Activated naive CD4-positive, alpha-beta T cell treated with anti-CD3 and anti-CD28 coated beads, Interleukin-2, amount 50 U/mL, for 24 hours (primary cell): ENCODE measurements around the gene AEBP1.

Experiments
- H3K27ac Mint-ChIP-seq: one replicate; pipeline ENCODE4 v1.8.0; 2021; ENCODE audit warnings: mild to moderate bottlenecking, mixed read lengths
- H3K27me3 Mint-ChIP-seq: one replicate; pipeline ENCODE4 v1.8.0; 2021; ENCODE audit warnings: mixed read lengths
- H3K36me3 Mint-ChIP-seq: one replicate; pipeline ENCODE4 v1.8.0; 2021; ENCODE audit warnings: mixed read lengths
- H3K4me1 Mint-ChIP-seq: one replicate; pipeline ENCODE4 v1.8.0; 2021; ENCODE audit warnings: mixed read lengths
- H3K4me3 Mint-ChIP-seq: one replicate; pipeline ENCODE4 v1.8.0; 2021; ENCODE audit warnings: mild to moderate bottlenecking, mixed read lengths
- H3K9me3 Mint-ChIP-seq: one replicate; pipeline ENCODE4 v1.8.0; 2021; ENCODE audit warnings: mixed read lengths

AEBP1 gene

GRCh38 chr7:44104860-44105771 is 971 bp downstream of the AEBP1 start:
- peak overlapping the region; percentile 96 for H3K27ac Mint-ChIP-seq

GRCh38 chr7:44105832-44106231 is 1.7 kb downstream of the AEBP1 start:
- peaks cover 20% of the 10 kb centered on the region for H3K4me1 Mint-ChIP-seq
- H3K27me3 Mint-ChIP-seq, result no peaks in the 10 kb centered on the region
- peak overlapping the region; percentile 96 for H3K27ac Mint-ChIP-seq
- H3K9me3 Mint-ChIP-seq, result no peaks in the 10 kb centered on the region
- peak overlapping the region; percentile 85 for H3K4me3 Mint-ChIP-seq
- H3K36me3 Mint-ChIP-seq, result peaks cover 1% of the 10 kb centered on the region

More at GRCh38 chr7:44104860-44105771, 971 bp downstream of the AEBP1 start:
- H3K36me3 Mint-ChIP-seq, result peaks cover under 1% of the 10 kb centered on the region
- no peaks in the 10 kb centered on the region for H3K27me3 Mint-ChIP-seq
- peak overlapping the region; percentile 85 for H3K4me3 Mint-ChIP-seq
- no peaks in the 10 kb centered on the region for H3K9me3 Mint-ChIP-seq
- H3K4me1 Mint-ChIP-seq, result peaks cover 20% of the 10 kb centered on the region

- H3K9me3 Mint-ChIP-seq, result no peaks in the 10 kb centered on the region
These were observed 2.3 kb downstream of the AEBP1 start for GRCh38 chr7:44106311-44107065.

GRCh38 chr7:44107116-44107960 is 3.2 kb downstream of the AEBP1 start:
- Mint-ChIP-seq H3K9me3 (no peaks in the 10 kb centered on the region), H3K27me3 (no peaks in the 10 kb centered on the region), H3K4me3 (no peak overlapping the region), H3K36me3 (peaks cover 1% of the 10 kb centered on the region), H3K27ac (no peak overlapping the region), H3K4me1 (peaks cover 20% of the 10 kb centered on the region)

More at GRCh38 chr7:44106311-44107065, 2.3 kb downstream of the AEBP1 start:
- Mint-ChIP-seq H3K4me1 (peaks cover 20% of the 10 kb centered on the region), H3K36me3 (peaks cover 1% of the 10 kb centered on the region), H3K4me3 (peak overlapping the region; percentile 85), H3K27me3 (no peaks in the 10 kb centered on the region), H3K27ac (peak overlapping the region; percentile 76)

GRCh38 chr7:44107961-44108767 is 4.0 kb downstream of the AEBP1 start:
- no peak overlapping the region for H3K27ac Mint-ChIP-seq

GRCh38 chr7:44108768-44109750 is 4.9 kb downstream of the AEBP1 start:
- no peak overlapping the region for H3K4me3 Mint-ChIP-seq
- H3K27me3 Mint-ChIP-seq, result no peaks in the 10 kb centered on the region
- no peaks in the 10 kb centered on the region for H3K9me3 Mint-ChIP-seq
- peaks cover 4% of the 10 kb centered on the region for H3K36me3 Mint-ChIP-seq
- no peak overlapping the region for H3K27ac Mint-ChIP-seq
- H3K4me1 Mint-ChIP-seq, result peaks cover 15% of the 10 kb centered on the region

More at GRCh38 chr7:44107961-44108767, 4.0 kb downstream of the AEBP1 start:
- Mint-ChIP-seq H3K9me3 (no peaks in the 10 kb centered on the region), H3K4me3 (peak overlapping the region; percentile 30), H3K27me3 (no peaks in the 10 kb centered on the region), H3K36me3 (peaks cover 1% of the 10 kb centered on the region), H3K4me1 (peaks cover 19% of the 10 kb centered on the region)

- Mint-ChIP-seq H3K36me3 (peaks cover 4% of the 10 kb centered on the region), H3K27me3 (no peaks in the 10 kb centered on the region), H3K4me3 (no peak overlapping the region), H3K27ac (no peak overlapping the region), H3K9me3 (no peaks in the 10 kb centered on the region), H3K4me1 (peaks cover 14% of the 10 kb centered on the region)
These were observed 5.8 kb downstream of the AEBP1 start for GRCh38 chr7:44109991-44110390.

- H3K9me3 Mint-ChIP-seq, result no peaks in the 10 kb centered on the region
- H3K27ac Mint-ChIP-seq, result no peak overlapping the region
- H3K4me1 Mint-ChIP-seq, result peaks cover 4% of the 10 kb centered on the region
- peaks cover 4% of the 10 kb centered on the region for H3K36me3 Mint-ChIP-seq
- no peak overlapping the region for H3K4me3 Mint-ChIP-seq
- no peaks in the 10 kb centered on the region for H3K27me3 Mint-ChIP-seq
These were observed 6.8 kb downstream of the AEBP1 start for GRCh38 chr7:44110719-44111635.

- Mint-ChIP-seq H3K36me3 (peaks cover 4% of the 10 kb centered on the region), H3K27ac (no peak overlapping the region), H3K27me3 (no peaks in the 10 kb centered on the region), H3K4me1 (no peaks in the 10 kb centered on the region), H3K9me3 (no peaks in the 10 kb centered on the region), H3K4me3 (no peak overlapping the region)
These were observed 7.6 kb downstream of the AEBP1 start for GRCh38 chr7:44111761-44112160.

- H3K36me3 Mint-ChIP-seq, result peaks cover 4% of the 10 kb centered on the region
- no peak overlapping the region for H3K27ac Mint-ChIP-seq
- no peaks in the 10 kb centered on the region for H3K4me1 Mint-ChIP-seq
- H3K9me3 Mint-ChIP-seq, result no peaks in the 10 kb centered on the region
- H3K4me3 Mint-ChIP-seq, result no peak overlapping the region
- no peaks in the 10 kb centered on the region for H3K27me3 Mint-ChIP-seq
These were observed 8.3 kb downstream of the AEBP1 start for GRCh38 chr7:44112231-44112996.

GRCh38 chr7:44112997-44113763 is 9.0 kb downstream of the AEBP1 start:
- Mint-ChIP-seq H3K36me3 (peaks cover 7% of the 10 kb centered on the region), H3K4me3 (no peak overlapping the region), H3K27me3 (no peaks in the 10 kb centered on the region), H3K4me1 (peaks cover 3% of the 10 kb centered on the region), H3K9me3 (no peaks in the 10 kb centered on the region), H3K27ac (no peak overlapping the region)
